Activated naive CD4-positive, alpha-beta T cell treated with anti-CD3 and anti-CD28 coated beads, Interleukin-2, amount 50 U/mL, for 24 hours (primary cell): Measurements from ENCODE around the gene SPTBN5.

ENCODE experiments used
- H3K27ac Mint-ChIP-seq: one replicate; pipeline ENCODE4 v1.8.0; 2021; ENCODE audit warnings: mild to moderate bottlenecking, mixed read lengths
- H3K27me3 Mint-ChIP-seq: one replicate; pipeline ENCODE4 v1.8.0; 2021; ENCODE audit warnings: mixed read lengths
- H3K36me3 Mint-ChIP-seq: one replicate; pipeline ENCODE4 v1.8.0; 2021; ENCODE audit warnings: mixed read lengths
- H3K4me1 Mint-ChIP-seq: one replicate; pipeline ENCODE4 v1.8.0; 2021; ENCODE audit warnings: mixed read lengths
- H3K4me3 Mint-ChIP-seq: one replicate; pipeline ENCODE4 v1.8.0; 2021; ENCODE audit warnings: mild to moderate bottlenecking, mixed read lengths
- H3K9me3 Mint-ChIP-seq: one replicate; pipeline ENCODE4 v1.8.0; 2021; ENCODE audit warnings: mixed read lengths

Gene SPTBN5

GRCh38 chr15:41872166-41872747 is 21.6 kb downstream of the SPTBN5 start:
- no peaks in the 10 kb centered on the region for H3K27me3 Mint-ChIP-seq
- no peak overlapping the region for H3K27ac Mint-ChIP-seq
- no peak overlapping the region for H3K4me3 Mint-ChIP-seq
- H3K36me3 Mint-ChIP-seq: no peaks in the 10 kb centered on the region
- peaks cover 9% of the 10 kb centered on the region for H3K4me1 Mint-ChIP-seq
- H3K9me3 Mint-ChIP-seq: no peaks in the 10 kb centered on the region

GRCh38 chr15:41871175-41871905 is 22.5 kb downstream of the SPTBN5 start:
- H3K27me3 Mint-ChIP-seq: no peaks in the 10 kb centered on the region
- H3K9me3 Mint-ChIP-seq: no peaks in the 10 kb centered on the region
- no peak overlapping the region for H3K27ac Mint-ChIP-seq
- no peaks in the 10 kb centered on the region for H3K36me3 Mint-ChIP-seq
- no peak overlapping the region for H3K4me3 Mint-ChIP-seq
- peaks cover 9% of the 10 kb centered on the region for H3K4me1 Mint-ChIP-seq

GRCh38 chr15:41870689-41871081 is 23.2 kb downstream of the SPTBN5 start:
- Mint-ChIP-seq H3K4me1 (peaks cover 9% of the 10 kb centered on the region), H3K9me3 (no peaks in the 10 kb centered on the region), H3K36me3 (no peaks in the 10 kb centered on the region), H3K27me3 (no peaks in the 10 kb centered on the region), H3K27ac (no peak overlapping the region), H3K4me3 (peak overlapping the region; percentile 38)

GRCh38 chr15:41869770-41870688 is 23.8 kb downstream of the SPTBN5 start:
- no peak overlapping the region for H3K27ac Mint-ChIP-seq
- H3K36me3 Mint-ChIP-seq: no peaks in the 10 kb centered on the region
- H3K4me1 Mint-ChIP-seq: peaks cover 9% of the 10 kb centered on the region
- H3K9me3 Mint-ChIP-seq: no peaks in the 10 kb centered on the region
- H3K27me3 Mint-ChIP-seq: no peaks in the 10 kb centered on the region
- H3K4me3 Mint-ChIP-seq: peak overlapping the region; percentile 38

- peaks cover 9% of the 10 kb centered on the region for H3K4me1 Mint-ChIP-seq
- H3K36me3 Mint-ChIP-seq: no peaks in the 10 kb centered on the region
- H3K27me3 Mint-ChIP-seq: no peaks in the 10 kb centered on the region
- H3K27ac Mint-ChIP-seq: no peak overlapping the region
- H3K4me3 Mint-ChIP-seq: no peak overlapping the region
- H3K9me3 Mint-ChIP-seq: no peaks in the 10 kb centered on the region
Measured at GRCh38 chr15:41868321-41868720, 25.5 kb downstream of the SPTBN5 start.

GRCh38 chr15:41866872-41867579 is 26.8 kb downstream of the SPTBN5 start:
- Mint-ChIP-seq H3K4me1 (peaks cover 9% of the 10 kb centered on the region), H3K4me3 (no peak overlapping the region), H3K27ac (no peak overlapping the region), H3K36me3 (no peaks in the 10 kb centered on the region), H3K9me3 (no peaks in the 10 kb centered on the region), H3K27me3 (no peaks in the 10 kb centered on the region)

- peaks cover 9% of the 10 kb centered on the region for H3K4me1 Mint-ChIP-seq
- no peak overlapping the region for H3K27ac Mint-ChIP-seq
- H3K27me3 Mint-ChIP-seq: no peaks in the 10 kb centered on the region
- H3K36me3 Mint-ChIP-seq: no peaks in the 10 kb centered on the region
- H3K9me3 Mint-ChIP-seq: no peaks in the 10 kb centered on the region
- H3K4me3 Mint-ChIP-seq: no peak overlapping the region
Measured at GRCh38 chr15:41866263-41866703, 27.6 kb downstream of the SPTBN5 start.

- peaks cover 2% of the 10 kb centered on the region for H3K4me1 Mint-ChIP-seq
- H3K9me3 Mint-ChIP-seq: no peaks in the 10 kb centered on the region
- no peak overlapping the region for H3K4me3 Mint-ChIP-seq
- no peak overlapping the region for H3K27ac Mint-ChIP-seq
- H3K36me3 Mint-ChIP-seq: no peaks in the 10 kb centered on the region
- no peaks in the 10 kb centered on the region for H3K27me3 Mint-ChIP-seq
Measured at GRCh38 chr15:41865490-41866055, 28.3 kb downstream of the SPTBN5 start.

GRCh38 chr15:41862515-41863116 is 31.2 kb downstream of the SPTBN5 start:
- no peaks in the 10 kb centered on the region for H3K27me3 Mint-ChIP-seq

GRCh38 chr15:41861736-41862356 is 32.0 kb downstream of the SPTBN5 start:
- no peak overlapping the region for H3K27ac Mint-ChIP-seq

More at GRCh38 chr15:41862515-41863116, 31.2 kb downstream of the SPTBN5 start:
- no peaks in the 10 kb centered on the region for H3K9me3 Mint-ChIP-seq
- no peaks in the 10 kb centered on the region for H3K36me3 Mint-ChIP-seq
- peaks cover 4% of the 10 kb centered on the region for H3K4me1 Mint-ChIP-seq
- no peak overlapping the region for H3K27ac Mint-ChIP-seq
- H3K4me3 Mint-ChIP-seq: no peak overlapping the region

GRCh38 chr15:41860049-41860828 is 33.6 kb downstream of the SPTBN5 start:
- Mint-ChIP-seq H3K9me3 (no peaks in the 10 kb centered on the region), H3K36me3 (no peaks in the 10 kb centered on the region), H3K27me3 (no peaks in the 10 kb centered on the region), H3K4me1 (peaks cover 4% of the 10 kb centered on the region), H3K4me3 (no peak overlapping the region), H3K27ac (no peak overlapping the region)

More at GRCh38 chr15:41861736-41862356, 32.0 kb downstream of the SPTBN5 start:
- H3K36me3 Mint-ChIP-seq: no peaks in the 10 kb centered on the region
- peaks cover 4% of the 10 kb centered on the region for H3K4me1 Mint-ChIP-seq
- H3K27me3 Mint-ChIP-seq: no peaks in the 10 kb centered on the region
- no peaks in the 10 kb centered on the region for H3K9me3 Mint-ChIP-seq
- H3K4me3 Mint-ChIP-seq: no peak overlapping the region

GRCh38 chr15:41858756-41859155 is 35.1 kb downstream of the SPTBN5 start:
- H3K9me3 Mint-ChIP-seq: no peaks in the 10 kb centered on the region
- H3K4me1 Mint-ChIP-seq: peaks cover 4% of the 10 kb centered on the region
- no peaks in the 10 kb centered on the region for H3K27me3 Mint-ChIP-seq
- no peaks in the 10 kb centered on the region for H3K36me3 Mint-ChIP-seq
- H3K4me3 Mint-ChIP-seq: no peak overlapping the region
- H3K27ac Mint-ChIP-seq: no peak overlapping the region

GRCh38 chr15:41857316-41857715 is 36.5 kb downstream of the SPTBN5 start:
- peaks cover 4% of the 10 kb centered on the region for H3K4me1 Mint-ChIP-seq
- H3K4me3 Mint-ChIP-seq: no peak overlapping the region
- H3K36me3 Mint-ChIP-seq: no peaks in the 10 kb centered on the region
- H3K27ac Mint-ChIP-seq: no peak overlapping the region
- H3K9me3 Mint-ChIP-seq: no peaks in the 10 kb centered on the region
- no peaks in the 10 kb centered on the region for H3K27me3 Mint-ChIP-seq

GRCh38 chr15:41856716-41857115 is 37.1 kb downstream of the SPTBN5 start:
- H3K27me3 Mint-ChIP-seq: no peaks in the 10 kb centered on the region
- no peak overlapping the region for H3K27ac Mint-ChIP-seq
- no peaks in the 10 kb centered on the region for H3K9me3 Mint-ChIP-seq
- no peaks in the 10 kb centered on the region for H3K36me3 Mint-ChIP-seq
- H3K4me3 Mint-ChIP-seq: no peak overlapping the region
- peaks cover 4% of the 10 kb centered on the region for H3K4me1 Mint-ChIP-seq
